GM19397 (cell line): ENCODE results near the gene LRRD1.
A peak's percentile ranks its signal among the peaks of the same experiment; 100 is the strongest.
"Not testable (repeated sequence)": the region's sequence is repeated elsewhere in the genome, so short reads cannot be mapped to it uniquely, and the experiment has no call there.

Experiments used
- ATAC-seq: cut with Tn5 transposase; IDR thresholded peaks from one replicate; pipeline ENCODE4 v1.9.1; 2021; ENCODE audit warnings: mild to moderate bottlenecking, moderate library complexity; ENCODE audit not compliant: unreplicated experiment

LRRD1 gene

GRCh38 chr7:92142791-92143190, 36.2 kb downstream of the LRRD1 start:
- not testable (repeated sequence) for ATAC-seq

GRCh38 chr7:92141161-92141560, 37.8 kb downstream of the LRRD1 start:
- ATAC-seq, result no peak

DNA sequence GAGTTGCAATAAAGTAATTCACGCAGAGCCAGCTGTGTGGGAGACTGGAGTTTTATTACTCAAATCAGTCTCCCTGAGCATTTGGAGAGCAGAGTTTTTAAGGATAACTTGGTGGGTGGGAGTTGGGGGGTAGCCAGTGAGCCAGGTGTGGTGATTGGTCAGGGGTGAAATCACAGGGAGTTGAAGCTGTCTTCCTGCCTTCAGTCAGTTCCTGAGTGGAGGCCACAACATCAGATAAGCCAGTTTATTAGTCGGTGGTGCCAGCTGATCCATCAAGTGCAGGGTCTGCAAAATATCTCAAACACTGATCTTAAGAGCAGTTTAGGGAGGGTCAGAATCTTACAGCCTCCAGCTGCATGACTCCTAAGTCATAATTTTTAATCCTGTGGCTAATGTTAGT, 41.4 kb downstream of the LRRD1 start:
- no peak for ATAC-seq

GRCh38 chr7:92135052-92135889, 43.7 kb downstream of the LRRD1 start:
- ATAC-seq, result no peak

DNA sequence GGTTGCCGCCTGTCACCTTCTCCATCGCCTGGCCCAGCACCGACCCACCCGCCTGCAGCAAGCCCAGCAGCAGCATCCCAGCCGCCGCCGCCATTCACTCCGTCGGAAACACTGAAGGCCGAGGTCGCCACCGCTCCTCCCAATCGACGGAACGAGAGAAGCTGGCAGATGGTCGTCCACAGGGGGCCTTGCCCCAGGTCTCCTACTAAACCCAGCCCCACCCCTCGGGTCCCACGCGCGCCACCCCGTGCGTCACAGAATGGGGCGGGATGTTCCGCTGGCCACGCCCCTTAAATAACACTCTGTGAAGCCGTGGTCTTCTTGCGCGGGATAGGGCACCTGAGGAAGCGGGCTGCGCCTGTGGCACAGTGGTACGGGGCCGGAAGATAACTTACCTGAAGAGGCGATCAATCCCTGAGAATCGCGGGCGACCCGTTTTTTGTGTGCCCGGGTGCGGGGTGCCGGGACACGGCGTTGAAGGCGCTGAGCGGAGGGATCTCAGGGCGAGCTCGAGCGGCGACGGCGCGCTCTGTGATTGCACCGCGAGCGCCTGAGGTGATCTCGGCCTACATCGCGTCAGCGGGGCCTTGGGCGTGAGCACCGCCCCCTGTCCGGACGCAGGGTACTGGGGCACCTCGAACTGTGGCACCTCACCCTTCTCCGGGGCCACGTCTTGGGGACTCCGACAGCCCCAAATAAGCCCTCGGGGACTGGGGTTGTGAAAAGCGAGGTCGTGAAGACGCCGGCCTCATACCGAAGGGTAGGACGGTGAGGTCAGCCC, 44.5 kb downstream of the LRRD1 start, which contains the start of gene CYP51A1:
TSS of gene CYP51A1 (minus strand) at position 207 of the 781 bp plus-strand sequence. CDS start at position 94, 113 bp downstream.
- ATAC-seq, result peak; percentile 88

- peak; percentile 34 for ATAC-seq
Observed at GRCh38 chr7:92133737-92134270, 45.1 kb downstream of the LRRD1 start.

DNA sequence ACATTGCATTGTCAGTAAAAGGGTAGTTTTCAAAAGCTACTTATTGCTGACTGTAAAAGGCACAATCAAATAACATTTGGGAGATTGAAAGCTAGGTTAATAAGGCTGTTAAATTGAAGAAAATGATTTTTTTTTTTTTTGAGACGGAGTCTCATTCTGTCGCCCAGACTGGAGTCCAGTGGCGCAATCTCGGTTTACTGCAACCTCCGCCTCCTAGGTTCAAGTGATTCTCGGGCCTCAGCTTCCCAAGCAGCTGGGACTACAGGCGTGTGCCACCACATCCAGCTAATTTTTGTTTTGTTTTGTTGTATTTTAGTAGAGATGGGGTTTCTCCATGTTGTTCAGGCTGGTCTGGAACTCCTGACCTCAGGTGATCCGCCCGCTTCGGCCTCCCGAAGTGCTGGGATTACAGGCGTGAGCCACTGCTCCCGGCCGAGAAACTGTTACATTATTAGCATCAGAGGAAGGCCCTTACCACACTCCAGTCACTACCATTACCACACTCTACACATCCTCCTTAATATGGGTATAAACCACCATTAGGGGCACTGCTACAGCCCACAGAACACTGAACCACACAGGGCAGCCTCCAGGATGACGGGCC, 45.7 kb downstream of the LRRD1 start:
- peak; percentile 12 for ATAC-seq

DNA sequence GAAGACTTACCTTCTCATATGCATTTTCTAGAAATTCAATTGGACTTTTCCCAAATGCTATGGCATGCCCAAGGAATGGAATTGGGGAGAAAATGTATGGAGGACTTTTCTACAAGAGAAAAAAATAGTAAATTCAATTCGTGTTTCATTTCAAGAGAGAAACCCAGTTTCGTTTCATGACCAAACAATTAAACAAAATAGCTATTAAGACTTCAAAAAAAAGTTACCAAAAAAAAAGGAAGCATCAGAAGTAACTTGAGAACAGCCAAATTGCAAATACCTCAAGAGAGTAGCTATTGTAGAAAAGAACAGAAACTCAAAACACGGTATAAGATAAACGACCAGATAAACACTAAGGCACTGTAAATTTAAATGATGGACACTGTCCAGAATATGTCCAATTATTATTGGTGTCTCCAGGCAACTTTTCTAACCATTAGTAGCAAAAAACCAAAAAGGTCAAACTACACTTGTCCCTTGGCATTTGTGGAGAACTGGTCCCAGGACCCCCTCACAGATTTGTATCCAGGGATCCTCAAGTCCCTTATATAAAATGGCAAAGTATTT, 47.1 kb downstream of the LRRD1 start:
- ATAC-seq, result no peak

- no peak for ATAC-seq
Observed at GRCh38 chr7:92131093-92131492, 47.8 kb downstream of the LRRD1 start.

DNA sequence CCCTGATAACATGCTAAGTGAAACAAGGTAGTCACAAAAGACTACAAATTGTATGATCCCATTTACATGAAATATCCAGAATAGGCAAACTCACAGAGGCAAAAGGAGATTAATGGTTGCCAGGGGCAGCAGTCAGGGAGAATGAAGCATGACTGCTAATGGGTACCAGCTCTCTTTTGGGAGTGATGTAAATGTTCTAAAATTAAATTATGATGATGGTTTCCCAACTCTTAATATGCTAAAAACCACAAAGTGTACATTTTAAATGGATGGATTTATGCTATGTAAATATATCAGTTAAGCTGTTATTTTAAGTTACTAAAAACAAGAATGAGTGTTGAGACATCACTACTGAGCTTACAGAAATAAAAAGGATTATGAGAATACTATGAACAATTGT, 57.3 kb downstream of the LRRD1 start:
- ATAC-seq, result no peak

DNA sequence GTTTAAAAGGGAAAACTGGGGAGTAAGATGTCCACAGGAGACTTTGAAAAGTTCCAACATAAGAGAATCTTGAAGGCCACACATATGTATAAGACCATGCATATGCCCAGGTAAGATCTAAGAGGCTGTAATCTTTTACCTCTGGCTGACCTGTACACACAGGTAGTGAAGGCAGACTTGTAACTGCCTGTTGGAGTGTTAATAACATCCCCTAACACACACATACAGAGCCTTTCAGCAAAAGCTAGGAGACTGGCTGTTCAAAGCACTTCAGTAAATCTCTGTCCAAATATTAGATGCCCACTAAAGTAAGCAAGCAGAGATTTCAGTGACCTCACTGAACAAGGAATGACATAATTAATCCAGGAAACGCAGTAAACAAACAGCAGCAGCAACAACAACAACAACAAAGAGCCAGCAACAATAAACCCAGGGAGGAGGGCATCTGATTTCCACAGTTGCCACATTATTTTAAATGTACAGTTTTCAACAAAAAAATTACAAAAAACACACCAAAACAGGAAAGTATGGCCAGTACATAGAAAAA, 59.7 kb downstream of the LRRD1 start:
- ATAC-seq, result no peak

DNA sequence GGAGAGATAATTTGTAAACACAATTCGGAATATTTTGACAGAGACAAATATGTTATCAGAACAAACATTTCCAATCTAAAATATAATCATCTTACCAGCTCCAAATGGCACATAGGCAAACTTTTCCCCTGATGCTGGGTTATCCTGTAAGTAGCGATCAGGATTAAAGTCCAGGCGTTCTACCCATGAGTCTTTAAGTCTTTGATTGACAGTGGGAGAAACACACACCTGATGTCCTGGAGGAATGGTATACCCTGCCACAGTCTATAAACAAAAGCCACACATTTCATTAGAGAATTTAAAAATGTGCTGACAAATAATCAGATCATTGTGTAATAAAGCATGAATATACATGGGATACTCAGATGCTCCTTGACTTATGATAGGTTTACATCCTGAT, 62.0 kb downstream of the LRRD1 start:
- no peak for ATAC-seq

DNA sequence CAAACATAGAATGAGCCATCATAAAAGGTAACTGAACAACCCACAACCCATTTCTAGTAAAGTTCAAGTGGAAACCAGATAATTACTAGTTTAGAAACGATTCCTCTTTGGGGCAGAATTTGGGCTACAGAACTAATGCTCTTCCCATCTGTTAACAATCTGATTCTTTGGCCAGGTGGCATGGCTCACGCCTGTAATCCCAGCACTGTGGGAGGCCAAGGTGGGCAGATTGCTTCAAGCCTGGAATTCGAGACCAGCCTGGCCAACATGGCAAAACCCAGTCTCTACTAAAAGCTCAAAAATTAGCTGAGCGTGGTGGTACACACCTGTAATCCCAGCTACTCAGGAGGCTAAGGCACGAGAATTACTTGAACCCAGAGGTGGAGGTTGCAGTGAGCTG, 63.1 kb downstream of the LRRD1 start:
- ATAC-seq, result no peak

DNA sequence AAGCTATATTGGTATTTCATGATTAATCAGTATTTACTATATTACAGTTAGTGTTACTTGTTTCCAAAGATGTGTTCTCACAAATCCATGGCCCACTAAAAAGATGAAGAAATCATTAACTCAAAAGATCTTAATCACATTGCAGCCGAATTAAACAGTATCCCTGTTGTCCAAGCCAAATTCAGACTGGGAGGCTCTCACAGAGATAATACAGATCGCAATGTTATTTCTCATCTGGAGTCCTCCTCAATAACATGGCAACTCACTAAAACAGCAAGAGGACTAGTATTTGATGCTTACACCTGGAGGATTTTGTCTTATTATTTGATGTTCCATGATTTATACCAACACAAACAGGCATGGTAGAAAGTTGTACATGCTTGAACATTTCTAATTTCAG, 68.1 kb downstream of the LRRD1 start:
- ATAC-seq, result no peak

GRCh38 chr7:92108821-92109220, 70.1 kb downstream of the LRRD1 start:
- ATAC-seq, result no peak

GRCh38 chr7:92102862-92103261, 76.1 kb downstream of the LRRD1 start:
- not testable (repeated sequence) for ATAC-seq

- no peak for ATAC-seq
Observed at GRCh38 chr7:92100534-92100933, 78.4 kb downstream of the LRRD1 start.

- ATAC-seq, result no peak
Observed at GRCh38 chr7:92095380-92095779, 83.6 kb downstream of the LRRD1 start.
